GM18951 (cell line): ENCODE measurements around the gene CES4A.

Experiments
- POLR2A ChIP-seq: IDR thresholded peaks from 4 replicates; pipeline ENCODE4 v1.6.1; 2011; ENCODE audit warnings: mild to moderate bottlenecking; ENCODE audit not compliant: insufficient read length, insufficient read depth; ENCODE audit errors: extremely low read depth
- in situ Hi-C: fragments of 300-500 bp; cut with MboI; formaldehyde crosslinking; loops from one replicate; pipeline ENCODE4 v1.12.0; 2022; ENCODE audit warnings: low sequenced_read_pairs, mixed read lengths, inconsistent platforms; ENCODE audit not compliant: unreplicated experiment

The CES4A gene

GRCh38 chr16:67023689-67024088 lies 35.3 kb downstream of the CES4A start:
- TF ChIP-seq POLR2A = no peak
- in situ Hi-C loops = no loop called here

GRCh38 chr16:67024384-67025209 lies 36.2 kb downstream of the CES4A start:
- TF ChIP-seq POLR2A = no peak
- in situ Hi-C loops = no loop called here

DNA sequence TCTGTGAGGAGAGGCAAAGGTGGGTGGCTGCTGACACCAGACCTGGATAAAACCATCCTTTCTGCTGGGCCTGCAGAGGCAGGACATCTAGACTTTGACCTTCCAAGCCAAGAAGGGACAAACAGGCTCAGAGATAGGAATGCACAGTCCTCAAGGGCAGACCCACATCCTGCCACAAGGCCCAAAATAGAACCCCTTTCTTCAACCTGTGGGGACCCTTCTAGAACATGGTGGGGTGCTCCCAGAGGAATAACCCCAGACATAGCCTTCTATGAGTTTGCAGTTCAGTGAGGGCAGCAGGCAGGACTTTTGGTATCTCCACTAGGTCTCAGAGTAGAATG lies 36.8 kb downstream of the CES4A start:
- TF ChIP-seq POLR2A = no peak
- in situ Hi-C loops = no loop called here

DNA sequence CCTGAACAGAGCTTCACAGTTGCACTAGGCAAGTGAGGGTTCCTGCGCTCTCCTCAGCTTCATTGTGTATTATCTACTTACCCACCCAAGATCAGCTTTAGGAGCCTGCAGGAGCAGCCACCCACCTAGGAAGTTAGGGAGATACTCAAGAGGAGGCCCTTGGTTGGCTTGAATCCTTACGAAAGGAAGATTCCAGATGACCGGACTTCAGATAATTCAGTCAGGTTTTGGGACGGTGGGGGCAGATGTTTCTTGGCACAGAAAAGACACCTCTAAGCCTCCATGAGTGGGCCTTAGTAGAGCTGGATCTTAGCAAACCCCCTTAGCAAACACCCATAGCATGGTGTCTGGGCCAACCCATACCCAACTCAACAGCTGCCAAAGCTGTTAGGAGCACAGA lies 38.2 kb downstream of the CES4A start:
- TF ChIP-seq POLR2A = no peak
- in situ Hi-C loops = no loop called here

DNA sequence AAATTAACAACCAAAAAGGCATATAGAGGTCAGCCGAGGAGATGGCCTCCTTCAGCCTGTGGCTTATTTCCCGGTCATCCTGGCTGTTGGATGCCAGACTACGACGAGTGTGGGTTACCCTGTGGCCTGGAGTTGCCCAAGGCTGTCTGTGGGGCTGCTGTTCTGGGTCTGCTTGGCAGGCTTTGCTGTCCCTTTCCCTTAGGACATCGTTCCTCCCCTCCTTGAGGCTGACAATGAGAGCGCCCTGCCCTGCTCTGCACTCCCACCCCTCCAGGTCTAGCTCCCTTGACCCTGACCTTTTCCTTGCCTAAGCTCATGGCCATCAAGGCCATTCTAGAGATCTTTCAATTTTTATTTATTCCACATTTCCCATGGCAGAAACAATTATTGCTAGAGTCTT lies 38.7 kb downstream of the CES4A start:
- no peak for TF ChIP-seq POLR2A
- in situ Hi-C loops = no loop called here

GRCh38 chr16:67028167-67028695 lies 39.8 kb downstream of the CES4A start:
- in situ Hi-C loops = no loop called here
- no peak for TF ChIP-seq POLR2A

- TF ChIP-seq POLR2A = peak; percentile 99
- in situ Hi-C loops = no loop called here
These were observed 40.4 kb downstream of the CES4A start, which contains the start of gene CBFB for GRCh38 chr16:67028696-67029253. Gene CBFB (plus strand): TSS chr16:67029149. CDS start chr16:67029408, 259 bp downstream.

DNA sequence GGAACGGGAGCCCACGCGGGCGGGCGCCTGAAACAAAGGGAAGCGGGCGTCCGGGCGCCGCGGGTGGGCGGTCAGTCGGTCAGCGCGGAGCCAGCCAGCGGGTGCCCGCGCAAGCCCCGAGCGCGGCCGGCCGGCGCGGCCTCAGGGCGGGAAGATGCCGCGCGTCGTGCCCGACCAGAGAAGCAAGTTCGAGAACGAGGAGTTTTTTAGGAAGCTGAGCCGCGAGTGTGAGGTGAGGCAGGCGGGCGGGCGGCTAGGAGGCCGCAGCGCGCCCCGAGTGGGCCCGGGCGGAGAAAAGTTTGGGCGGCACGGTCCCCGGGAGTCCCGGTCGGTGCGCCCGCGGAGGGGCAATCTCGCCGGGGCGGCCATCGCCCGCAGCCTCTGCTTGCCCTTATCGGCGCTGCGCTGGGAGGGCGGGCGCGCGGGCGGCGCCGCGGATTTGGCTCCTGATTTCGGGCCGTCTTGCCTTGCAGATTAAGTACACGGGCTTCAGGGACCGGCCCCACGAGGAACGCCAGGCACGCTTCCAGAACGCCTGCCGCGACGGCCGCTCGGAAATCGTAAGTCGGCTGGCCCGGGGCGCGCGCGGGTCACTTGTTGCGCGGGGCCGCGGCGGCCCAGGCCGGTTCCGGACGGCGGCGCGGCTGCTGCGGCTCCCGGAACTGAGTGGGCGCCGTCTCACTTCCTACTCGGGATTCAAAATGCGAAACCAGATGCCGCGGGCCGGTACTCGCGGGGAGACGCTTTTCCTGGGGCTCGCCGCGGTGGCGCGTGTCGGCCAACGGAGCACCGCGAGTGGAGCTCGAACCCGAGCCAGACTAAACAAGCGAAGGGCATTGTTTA lies 41.1 kb downstream of the CES4A start:
- peak; percentile 58 for TF ChIP-seq POLR2A
- in situ Hi-C loops = no loop called here

DNA sequence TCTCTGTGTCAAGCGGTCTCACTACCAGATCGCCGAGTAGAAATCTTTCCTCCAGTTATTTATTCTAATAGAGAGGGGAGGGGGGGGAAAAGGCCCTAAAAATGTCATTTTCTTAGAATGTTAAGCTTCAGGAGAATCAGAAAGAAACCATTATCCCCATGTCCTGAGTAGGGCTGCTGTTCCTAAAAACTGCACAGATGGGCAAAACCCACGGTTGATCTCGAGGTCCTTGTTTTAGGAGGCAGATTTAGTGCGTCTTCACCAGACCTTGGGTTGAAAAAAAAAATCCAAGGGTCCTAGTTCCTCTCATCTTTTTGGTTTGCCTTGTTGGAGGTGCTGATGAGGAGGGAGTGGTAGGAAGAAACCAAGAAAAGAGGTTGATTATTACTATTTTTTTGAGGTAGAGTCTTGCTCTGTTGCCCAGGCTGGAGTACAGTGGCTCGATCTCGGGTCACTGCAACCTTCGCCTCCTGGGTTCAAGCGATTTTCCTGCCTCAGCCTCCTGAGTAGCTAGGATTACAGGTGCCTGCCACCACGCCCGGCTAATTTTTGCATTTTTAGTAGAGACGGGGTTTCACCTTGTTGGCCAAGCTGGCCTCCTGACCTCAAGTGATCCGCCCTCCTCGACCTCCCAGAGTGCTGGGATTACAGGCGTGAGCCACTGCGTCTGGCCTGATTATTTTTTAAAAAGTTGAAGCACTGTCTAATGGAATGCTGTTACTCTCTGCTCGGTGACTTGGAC lies 42.0 kb downstream of the CES4A start:
- in situ Hi-C loops = no loop called here
- TF ChIP-seq POLR2A = no peak

- TF ChIP-seq POLR2A = no peak
- in situ Hi-C loops = no loop called here
These were observed 46.1 kb downstream of the CES4A start for GRCh38 chr16:67034487-67034886.

GRCh38 chr16:67035364-67035763 lies 47.0 kb downstream of the CES4A start:
- in situ Hi-C loops = no loop called here
- no peak for TF ChIP-seq POLR2A

DNA sequence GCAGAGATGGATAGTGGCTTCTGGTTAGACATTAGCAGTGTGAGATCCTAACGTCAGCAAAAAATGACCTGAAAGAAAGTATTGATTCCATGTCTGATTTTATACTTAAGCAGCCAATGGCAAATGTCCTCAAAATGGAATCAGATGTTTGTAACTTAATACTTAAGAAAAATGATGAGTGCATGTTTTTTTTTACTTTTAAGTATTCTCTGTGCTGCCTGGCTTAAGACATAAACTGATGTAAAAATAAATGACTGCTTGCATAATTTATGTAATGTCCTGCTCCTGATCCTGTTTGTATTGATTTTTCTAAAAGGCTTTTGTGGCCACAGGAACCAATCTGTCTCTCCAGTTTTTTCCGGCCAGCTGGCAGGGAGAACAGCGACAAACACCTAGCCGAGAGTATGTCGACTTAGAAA lies 47.9 kb downstream of the CES4A start:
- in situ Hi-C loops = no loop called here
- no peak for TF ChIP-seq POLR2A
